Measurements from ENCODE around the gene FAM50B. TPM values are rescaled to one million over a fixed set of nuclear protein-coding genes. Genes with fewer than 3 reads are reported as not detected.

FAM50B gene, protein sequence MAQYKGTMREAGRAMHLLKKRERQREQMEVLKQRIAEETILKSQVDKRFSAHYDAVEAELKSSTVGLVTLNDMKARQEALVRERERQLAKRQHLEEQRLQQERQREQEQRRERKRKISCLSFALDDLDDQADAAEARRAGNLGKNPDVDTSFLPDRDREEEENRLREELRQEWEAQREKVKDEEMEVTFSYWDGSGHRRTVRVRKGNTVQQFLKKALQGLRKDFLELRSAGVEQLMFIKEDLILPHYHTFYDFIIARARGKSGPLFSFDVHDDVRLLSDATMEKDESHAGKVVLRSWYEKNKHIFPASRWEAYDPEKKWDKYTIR
- not detected in 2 replicates for total RNA-seq (2014; rRNA removed; shearing (Covaris generic); ENCODE audit: low replicate concordance)

DNA sequence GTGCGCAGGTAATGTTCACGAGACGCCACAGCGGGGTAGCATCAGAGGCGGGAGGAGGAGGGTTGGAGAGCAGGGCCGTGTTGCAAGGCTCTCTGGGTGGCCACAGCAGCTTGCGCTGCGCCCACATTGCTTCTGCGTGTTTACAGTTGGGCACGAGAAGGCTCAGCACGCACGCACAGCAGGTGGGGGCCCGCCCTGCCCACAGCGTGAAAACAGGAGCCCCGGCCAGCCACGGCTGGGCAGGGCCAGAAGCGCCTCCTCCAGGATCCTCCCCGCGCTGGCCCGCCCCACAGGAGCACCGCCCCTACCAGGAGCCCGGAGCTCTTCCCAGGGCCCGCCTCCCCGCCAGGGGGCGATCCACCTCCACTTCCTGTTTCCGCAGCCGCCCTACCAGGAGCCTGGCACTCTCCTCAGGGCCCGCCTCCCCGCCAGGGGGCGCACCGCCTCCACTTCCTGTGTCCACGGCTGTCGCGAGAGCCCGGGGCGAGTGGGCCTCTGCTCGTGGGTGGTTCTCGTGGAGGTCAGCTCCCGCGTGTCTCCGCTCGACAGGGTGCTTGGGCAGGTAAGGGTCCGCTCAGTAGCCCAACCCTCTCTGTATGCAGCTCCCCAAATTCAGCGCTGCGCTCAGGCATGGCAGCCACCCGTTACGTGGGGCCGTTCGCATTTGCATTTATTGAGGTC lies at the start of gene FAM50B:
Gene FAM50B (plus strand): TSS at position 449 of the 681 bp plus-strand sequence. CDS start 439 bp downstream, outside the sequence.
- Histone ChIP-seq H3K27me3 (no peaks in the 10 kb centered on the region), H3K4me3 (no peak within 1 kb of the TSS), H3K36me3 (no peaks in the 10 kb centered on the region), H3K9me3 (no peaks in the 10 kb centered on the region)
- DNase-seq, result no peak

- no peak for DNase-seq
- Histone ChIP-seq H3K27me3 (no peaks in the 10 kb centered on the region), H3K4me3 (no peak overlapping the region), H3K36me3 (no peaks in the 10 kb centered on the region), H3K9me3 (no peaks in the 10 kb centered on the region)
Observed at GRCh38 chr6:3799719-3800118, 49.5 kb upstream of the FAM50B start.

GRCh38 chr6:3800850-3801591 lies 48.2 kb upstream of the FAM50B start:
- Histone ChIP-seq H3K27me3 (no peaks in the 10 kb centered on the region), H3K4me3 (no peak overlapping the region), H3K36me3 (no peaks in the 10 kb centered on the region), H3K9me3 (no peaks in the 10 kb centered on the region)
- DNase-seq, result peak; percentile 62

DNA sequence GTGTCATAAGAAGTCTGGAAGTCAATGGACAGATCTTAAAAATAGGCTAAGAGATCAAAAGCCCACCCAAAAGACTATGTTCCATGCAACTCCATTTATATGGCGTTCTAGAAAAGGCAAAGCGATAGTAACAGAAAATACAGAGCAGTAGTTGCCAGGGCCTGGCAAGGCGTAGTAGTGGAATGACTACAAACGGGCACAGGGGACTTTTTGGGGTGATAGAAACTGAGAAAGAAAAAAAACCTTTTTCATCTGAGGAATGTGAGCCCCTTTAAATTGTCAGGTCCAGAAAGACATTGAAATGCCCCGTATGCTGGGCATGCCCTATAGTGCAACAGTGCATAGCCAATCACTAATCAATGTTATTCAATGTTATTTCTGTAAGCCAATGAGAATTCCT lies 47.2 kb upstream of the FAM50B start:
- no peak for DNase-seq

GRCh38 chr6:3803627-3804468 lies 45.3 kb upstream of the FAM50B start:
- Histone ChIP-seq H3K9me3 (no peaks in the 10 kb centered on the region), H3K4me3 (no peak overlapping the region), H3K36me3 (no peaks in the 10 kb centered on the region), H3K27me3 (no peaks in the 10 kb centered on the region)
- peak; percentile 74 for DNase-seq

More for the DNA sequence above, 47.2 kb upstream of the FAM50B start:
- Histone ChIP-seq H3K36me3 (no peaks in the 10 kb centered on the region), H3K27me3 (no peaks in the 10 kb centered on the region), H3K9me3 (no peaks in the 10 kb centered on the region), H3K4me3 (no peak overlapping the region)

DNA sequence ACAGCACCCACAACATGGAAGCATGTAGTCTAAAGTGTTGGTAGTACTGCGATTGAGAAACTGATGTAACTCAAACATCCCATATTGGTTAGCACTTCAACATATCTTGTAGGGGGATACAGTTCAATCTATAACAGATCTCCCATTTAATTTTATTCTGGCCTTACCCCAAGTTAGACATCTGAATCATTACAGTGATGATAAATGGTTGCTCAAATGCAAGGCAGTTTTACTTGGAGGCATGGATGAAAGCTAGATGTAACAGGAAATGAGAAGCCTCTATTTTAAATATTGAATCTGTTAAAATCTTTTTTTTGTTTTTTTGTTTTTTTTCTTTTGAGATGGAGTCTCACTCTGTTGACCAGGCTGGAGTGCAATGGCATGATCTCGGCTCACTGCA lies 44.2 kb upstream of the FAM50B start:
- Histone ChIP-seq H3K9me3 (no peaks in the 10 kb centered on the region), H3K36me3 (no peaks in the 10 kb centered on the region), H3K4me3 (no peak overlapping the region), H3K27me3 (no peaks in the 10 kb centered on the region)
- DNase-seq, result no peak

DNA sequence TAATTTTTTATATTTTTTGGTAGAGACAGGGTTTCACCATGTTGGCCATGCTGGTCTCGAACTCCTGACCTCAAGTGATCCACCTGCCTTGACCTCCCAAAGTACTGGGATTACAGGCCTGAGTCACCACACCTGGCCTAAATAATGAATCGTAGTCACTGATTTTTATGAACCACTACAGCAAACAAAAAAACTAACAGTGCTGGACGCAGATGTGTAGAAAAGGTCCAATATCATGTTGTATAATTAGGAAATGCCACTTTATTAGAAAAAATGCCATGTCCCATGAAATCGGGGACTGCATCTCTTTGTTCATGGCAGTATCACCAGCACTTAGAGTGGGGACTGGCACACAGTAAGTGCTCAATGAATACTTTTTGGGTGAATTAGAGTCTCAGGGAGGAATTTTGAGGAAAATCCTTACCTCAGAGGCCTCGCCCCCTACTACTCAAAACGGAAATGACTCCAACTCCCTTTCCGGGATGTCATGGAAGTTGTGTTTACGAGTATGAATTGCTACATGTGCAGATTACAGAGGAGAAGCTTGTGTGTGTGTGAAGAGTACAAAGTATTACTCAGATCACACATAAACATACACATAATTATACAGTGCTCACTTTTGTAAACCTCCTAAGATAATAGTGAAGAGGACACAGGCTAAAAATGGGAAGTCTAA lies 43.6 kb upstream of the FAM50B start:
- no peak for DNase-seq
- H3K27me3 ChIP-seq, result no peaks in the 10 kb centered on the region
- no peaks in the 10 kb centered on the region for H3K9me3 ChIP-seq
- no peaks in the 10 kb centered on the region for H3K36me3 ChIP-seq
- no peak overlapping the region for H3K4me3 ChIP-seq

- no peaks in the 10 kb centered on the region for H3K36me3 ChIP-seq
- H3K9me3 ChIP-seq, result no peaks in the 10 kb centered on the region
- no peaks in the 10 kb centered on the region for H3K27me3 ChIP-seq
- DNase-seq, result no peak
- H3K4me3 ChIP-seq, result no peak overlapping the region
Observed at GRCh38 chr6:3806169-3806922, 42.8 kb upstream of the FAM50B start.

GRCh38 chr6:3808199-3808598 lies 41.0 kb upstream of the FAM50B start:
- Histone ChIP-seq H3K36me3 (no peaks in the 10 kb centered on the region), H3K9me3 (no peaks in the 10 kb centered on the region), H3K27me3 (no peaks in the 10 kb centered on the region), H3K4me3 (no peak overlapping the region)
- DNase-seq, result peak; percentile 55

DNA sequence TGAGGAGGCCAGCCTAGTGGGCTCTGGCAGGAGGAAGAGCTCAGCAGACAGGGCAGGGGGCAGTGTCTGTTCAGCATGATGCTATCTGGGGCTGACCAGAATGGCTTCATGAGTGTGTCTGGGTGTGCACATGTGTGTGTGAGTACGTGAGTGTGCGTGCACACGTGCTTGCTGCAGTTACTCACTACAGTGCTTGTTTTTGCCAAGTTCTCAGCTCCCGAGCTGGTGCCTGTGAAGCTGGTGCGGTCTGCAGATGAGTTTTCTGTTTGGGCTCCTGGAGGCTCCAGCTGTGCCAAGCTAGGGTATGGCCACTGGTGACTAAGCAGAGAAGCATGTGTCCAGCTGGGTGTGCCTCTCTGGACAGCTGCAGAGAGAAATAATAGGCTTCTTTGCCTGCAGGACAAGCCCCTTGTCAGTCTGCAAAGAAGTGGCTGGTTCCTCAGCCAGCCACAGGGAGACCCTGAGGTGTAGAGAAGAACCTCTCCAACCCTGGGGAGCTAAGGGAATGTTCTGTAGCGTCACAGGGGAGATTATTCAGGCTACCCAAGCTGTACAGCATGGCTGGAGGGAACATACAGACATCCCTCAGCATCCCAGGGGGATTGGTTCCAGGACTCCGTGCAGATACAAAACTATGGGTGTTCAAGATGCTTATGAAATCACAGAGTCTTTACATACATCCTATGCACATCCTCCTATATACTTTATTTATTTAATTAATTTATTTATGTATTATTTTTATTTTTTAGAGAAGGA lies 40.2 kb upstream of the FAM50B start:
- Histone ChIP-seq H3K4me3 (no peak overlapping the region), H3K9me3 (no peaks in the 10 kb centered on the region), H3K27me3 (no peaks in the 10 kb centered on the region), H3K36me3 (no peaks in the 10 kb centered on the region)
- DNase-seq, result peak; percentile 92

- DNase-seq, result no peak
- Histone ChIP-seq H3K27me3 (no peaks in the 10 kb centered on the region), H3K4me3 (no peak overlapping the region), H3K36me3 (no peaks in the 10 kb centered on the region), H3K9me3 (no peaks in the 10 kb centered on the region)
Observed at GRCh38 chr6:3809515-3809891, 39.7 kb upstream of the FAM50B start.

DNA sequence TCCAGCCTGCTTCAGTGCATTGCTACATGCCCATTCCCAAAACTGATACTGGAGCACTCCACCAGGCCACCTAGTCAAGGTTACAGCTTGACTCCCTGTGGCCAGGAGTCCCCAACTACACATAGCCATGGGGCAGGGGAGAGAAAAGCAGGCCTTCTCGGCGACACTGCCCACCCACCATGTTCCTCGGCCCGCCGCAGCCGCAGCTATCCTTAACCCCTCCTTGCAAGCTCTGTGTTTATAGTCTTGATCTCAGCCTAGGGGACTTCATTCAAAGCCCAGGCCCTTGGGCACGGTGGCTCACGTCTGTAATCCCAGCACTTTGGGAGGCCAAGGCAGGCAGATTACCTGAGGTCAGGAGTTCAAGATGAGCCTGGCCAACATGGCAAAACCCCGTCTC lies 39.2 kb upstream of the FAM50B start:
- Histone ChIP-seq H3K4me3 (no peak overlapping the region), H3K36me3 (no peaks in the 10 kb centered on the region), H3K27me3 (no peaks in the 10 kb centered on the region), H3K9me3 (no peaks in the 10 kb centered on the region)
- DNase-seq, result no peak

GRCh38 chr6:3811191-3811590 lies 38.0 kb upstream of the FAM50B start:
- Histone ChIP-seq H3K9me3 (no peaks in the 10 kb centered on the region), H3K36me3 (no peaks in the 10 kb centered on the region), H3K27me3 (no peaks in the 10 kb centered on the region), H3K4me3 (no peak overlapping the region)
- DNase-seq, result no peak

- Histone ChIP-seq H3K4me3 (no peak overlapping the region), H3K27me3 (no peaks in the 10 kb centered on the region), H3K36me3 (no peaks in the 10 kb centered on the region), H3K9me3 (no peaks in the 10 kb centered on the region)
- DNase-seq, result no peak
Observed at GRCh38 chr6:3812596-3812995, 36.6 kb upstream of the FAM50B start.

Measured in MG63 (cell line).